ENCODE measurements around the gene PYCARD.

The PYCARD gene

GRCh38 chr16:31157136-31157535 is 45.4 kb downstream of the PYCARD start:
- Histone ChIP-seq H3K4me1 (ENCODE audit: control insufficient read depth, insufficient read depth, low read length, poor library complexity, severe bottlenecking) (no peaks in the 10 kb centered on the region), H3K4me3 (ENCODE audit: insufficient read depth, low read depth, low read length, poor library complexity, severe bottlenecking) (no peak overlapping the region), H3K36me3 (ENCODE audit: control insufficient read depth, insufficient read depth, low read length) (no peaks in the 10 kb centered on the region), H3K27me3 (replicated peaks; ENCODE audit: control insufficient read depth, insufficient read depth, low read length, poor library complexity, severe bottlenecking) (no peaks in the 10 kb centered on the region), H3K27ac (ENCODE audit: insufficient read depth, low read length, poor library complexity, severe bottlenecking) (no peak overlapping the region), H3K9me3 (ENCODE audit: control insufficient read depth, low read length) (no peaks in the 10 kb centered on the region)
- no peak for DNase-seq

All from effector memory CD4-positive, alpha-beta T cell (primary cell).